A673 (cell line): ENCODE data around the gene PAPSS1.

ENCODE experiments used
- CTCF ChIP-seq: fragments of 300-800, 200-600 bp; sonication (generic); conservative IDR thresholded peaks from 2 replicates; pipeline ENCODE4 v1.5.1; 2017; ENCODE audit warnings: low read depth, mild to moderate bottlenecking, antibody characterized with exemption, low read length, moderate library complexity, mixed read lengths
- EZH2 ChIP-seq: fragments of 200-600 bp; sonication (generic); IDR thresholded peaks from 2 replicates; pipeline ENCODE4 v1.6.1; 2017; ENCODE audit warnings: borderline replicate concordance, low read depth, mild to moderate bottlenecking, mixed read lengths, antibody characterized with exemption, low read length; ENCODE audit not compliant: poor library complexity, severe bottlenecking

GRCh38 chr4:107648178-107648991 is 71.6 kb downstream of the PAPSS1 start:
- TF ChIP-seq EZH2 (no peak), CTCF (no peak)
